ENCODE data around the gene TNC. TPM values are rescaled to one million over a fixed set of nuclear protein-coding genes. Genes with fewer than 3 reads are reported as not detected.
A peak's percentile ranks its signal among the peaks of the same experiment; 100 is the strongest.

TNC gene
- total and polyA plus RNA-seq, 8 donors, result 3.5 to 265 (median 80.1) TPM

DNA sequence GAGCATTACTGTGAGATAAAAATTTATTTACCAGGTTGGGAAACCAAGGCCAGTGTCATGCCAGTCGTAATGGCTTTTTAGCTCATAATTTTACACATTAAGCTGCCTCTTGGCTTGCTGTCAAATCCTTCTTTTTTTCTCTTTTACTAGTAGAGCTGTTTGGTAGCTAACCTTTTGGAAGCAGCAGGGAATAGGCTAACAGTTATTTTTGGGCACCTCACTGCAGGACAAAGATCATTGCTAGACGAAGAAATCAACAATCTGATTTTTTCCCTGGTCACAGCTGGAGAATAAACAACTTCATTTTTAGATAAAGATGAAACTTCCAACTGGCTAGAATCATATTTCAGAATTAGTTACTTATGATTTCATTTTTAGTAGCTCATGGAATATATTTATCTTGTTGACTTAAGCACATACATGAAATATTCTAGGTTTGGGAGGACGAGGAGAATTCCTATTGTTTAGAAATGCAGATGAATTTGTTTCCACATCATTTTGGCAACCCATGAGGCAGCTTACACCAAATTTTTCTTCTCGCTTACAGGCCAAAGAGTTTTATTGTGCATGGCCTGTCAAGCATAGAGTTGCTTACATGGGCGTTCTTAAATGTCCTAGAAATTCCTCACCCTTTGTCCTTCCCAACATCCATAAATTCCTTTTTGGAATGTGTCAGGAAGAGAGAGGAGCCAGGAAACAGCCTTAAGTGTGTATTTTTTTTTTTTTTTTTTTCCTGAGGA lies 19.6 kb downstream of the TNC start:
- no peaks in the 10 kb centered on the region for H3K9me3 ChIP-seq
- H3K27me3 ChIP-seq, result no peaks in the 10 kb centered on the region
- peak overlapping the region in 2 of 5 donors; percentile 39 to 53 for H3K27ac ChIP-seq
- H3K4me3 ChIP-seq, result no peak overlapping the region
- WGBS, 5 donors, result 33 to 43% (median 41%) methylated on average over 5 of the region's 5 CpGs
- no peaks in the 10 kb centered on the region for H3K36me3 ChIP-seq
- intact Hi-C loops (cut with DNase I; ENCODE audit: low total_unique reads), result no loop called here
- TF ChIP-seq POLR2AphosphoS5 (IDR thresholded peaks at IDR 0.05) (no peak), POLR2A (IDR thresholded peaks at IDR 0.05) (no peak), EP300 (IDR thresholded peaks at IDR 0.05) (no peak)
- TF ChIP-seq, protein P1, sequence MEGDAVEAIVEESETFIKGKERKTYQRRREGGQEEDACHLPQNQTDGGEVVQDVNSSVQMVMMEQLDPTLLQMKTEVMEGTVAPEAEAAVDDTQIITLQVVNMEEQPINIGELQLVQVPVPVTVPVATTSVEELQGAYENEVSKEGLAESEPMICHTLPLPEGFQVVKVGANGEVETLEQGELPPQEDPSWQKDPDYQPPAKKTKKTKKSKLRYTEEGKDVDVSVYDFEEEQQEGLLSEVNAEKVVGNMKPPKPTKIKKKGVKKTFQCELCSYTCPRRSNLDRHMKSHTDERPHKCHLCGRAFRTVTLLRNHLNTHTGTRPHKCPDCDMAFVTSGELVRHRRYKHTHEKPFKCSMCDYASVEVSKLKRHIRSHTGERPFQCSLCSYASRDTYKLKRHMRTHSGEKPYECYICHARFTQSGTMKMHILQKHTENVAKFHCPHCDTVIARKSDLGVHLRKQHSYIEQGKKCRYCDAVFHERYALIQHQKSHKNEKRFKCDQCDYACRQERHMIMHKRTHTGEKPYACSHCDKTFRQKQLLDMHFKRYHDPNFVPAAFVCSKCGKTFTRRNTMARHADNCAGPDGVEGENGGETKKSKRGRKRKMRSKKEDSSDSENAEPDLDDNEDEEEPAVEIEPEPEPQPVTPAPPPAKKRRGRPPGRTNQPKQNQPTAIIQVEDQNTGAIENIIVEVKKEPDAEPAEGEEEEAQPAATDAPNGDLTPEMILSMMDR (IDR thresholded peaks at IDR 0.05), result no peak
- DNase-seq, result peak in 1 of 2 donors; percentile 68
- H3K4me1 ChIP-seq, result peaks cover 0 to 31% (median 0%) of the 10 kb centered on the region in 4 donors

DNA sequence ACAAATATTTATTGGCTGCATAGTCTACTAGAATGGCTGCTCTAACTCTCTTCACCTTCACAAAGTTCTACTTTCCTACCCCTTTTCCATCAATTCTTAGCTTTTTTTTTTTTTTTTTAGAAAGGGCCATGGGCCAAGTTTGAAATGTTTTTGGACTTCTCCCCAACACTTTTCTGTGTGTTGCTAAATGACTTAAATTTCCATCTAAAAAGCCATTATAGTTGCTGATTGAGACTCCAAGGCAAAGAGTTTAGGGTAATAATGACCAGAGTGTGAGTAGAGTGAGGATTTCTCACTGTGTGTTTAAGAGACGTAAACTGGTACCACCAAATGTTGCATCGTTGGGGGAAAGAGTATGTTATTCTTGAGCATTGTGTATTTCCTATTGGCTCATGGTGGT lies 24.4 kb downstream of the TNC start:
- WGBS, 5 donors, result 83 to 95% (median 92%) methylated on average over 2 of the region's 2 CpGs
- H3K36me3 ChIP-seq, result peaks cover 0 to 15% (median 6%) of the 10 kb centered on the region in 4 donors
- no peak overlapping the region for H3K4me3 ChIP-seq
- TF ChIP-seq EP300 (IDR thresholded peaks at IDR 0.05) (no peak), POLR2AphosphoS5 (IDR thresholded peaks at IDR 0.05) (no peak), POLR2A (IDR thresholded peaks at IDR 0.05) (no peak)
- TF ChIP-seq, protein P1 (IDR thresholded peaks at IDR 0.05), result no peak
- peaks cover 0 to 11% (median 0%) of the 10 kb centered on the region in 4 donors for H3K4me1 ChIP-seq
- intact Hi-C loops (cut with DNase I; ENCODE audit: low total_unique reads), result no loop called here
- no peak overlapping the region for H3K27ac ChIP-seq
- DNase-seq, result no peak
- H3K9me3 ChIP-seq, result no peaks in the 10 kb centered on the region
- no peaks in the 10 kb centered on the region for H3K27me3 ChIP-seq

DNA sequence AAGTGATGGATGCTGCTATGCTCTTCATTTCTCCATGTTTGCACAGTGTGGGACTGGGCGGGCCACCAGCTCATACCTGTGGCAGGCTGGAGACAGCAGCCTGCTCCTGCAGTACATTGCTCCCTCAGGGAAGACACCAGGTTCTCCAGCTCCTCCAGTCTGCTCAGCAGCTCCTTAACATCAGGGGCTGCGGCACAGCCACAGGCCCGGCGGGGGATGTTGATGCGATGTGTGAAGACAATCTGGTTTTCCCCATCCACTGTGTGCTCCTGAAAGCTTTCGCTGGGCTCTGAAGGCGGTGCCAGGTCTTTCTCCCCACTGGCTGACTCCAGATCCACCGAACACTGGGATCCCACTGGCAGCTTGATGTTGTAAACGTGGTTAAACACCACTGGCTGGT lies 27.5 kb downstream of the TNC start:
- intact Hi-C loops (cut with DNase I; ENCODE audit: low total_unique reads), result no loop called here
- Histone ChIP-seq H3K27ac (no peak overlapping the region), H3K4me1 (peaks cover 0 to 5% (median 0%) of the 10 kb centered on the region in 4 donors), H3K27me3 (no peaks in the 10 kb centered on the region), H3K9me3 (no peaks in the 10 kb centered on the region), H3K4me3 (no peak overlapping the region), H3K36me3 (peaks cover 0 to 32% (median 15%) of the 10 kb centered on the region in 4 donors)
- TF ChIP-seq POLR2A (IDR thresholded peaks at IDR 0.05), result no peak
- TF ChIP-seq EP300 (IDR thresholded peaks at IDR 0.05), result no peak
- TF ChIP-seq POLR2AphosphoS5 (IDR thresholded peaks at IDR 0.05), result no peak
- TF ChIP-seq, protein P1 (IDR thresholded peaks at IDR 0.05), result no peak
- 82 to 98% (median 96%) methylated on average over 6 to 9 of the region's 9 CpGs for WGBS, 5 donors
- no peak for DNase-seq

DNA sequence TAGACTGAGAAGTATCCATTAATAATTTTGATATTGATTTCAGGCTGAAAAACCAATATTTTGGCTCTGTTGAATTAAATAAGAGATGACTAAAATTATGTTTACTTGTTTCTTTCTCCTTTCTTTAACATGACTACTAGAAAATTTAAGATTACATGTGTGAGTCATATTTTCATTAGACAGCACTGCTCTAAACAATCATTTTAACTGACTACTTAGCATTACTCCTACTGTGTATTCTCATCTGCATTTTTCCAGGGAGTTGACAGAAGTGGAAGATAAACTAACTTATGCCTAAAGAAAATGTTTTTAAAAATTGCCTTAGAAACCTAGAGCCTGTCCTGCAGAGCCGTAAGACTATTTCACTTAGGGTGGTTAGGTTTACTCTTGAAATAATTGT lies 29.1 kb downstream of the TNC start:
- no peak for TF ChIP-seq EP300 (IDR thresholded peaks at IDR 0.05)
- no peak for TF ChIP-seq POLR2AphosphoS5 (IDR thresholded peaks at IDR 0.05)
- TF ChIP-seq, protein P1 (IDR thresholded peaks at IDR 0.05), result no peak
- no peak for TF ChIP-seq POLR2A (IDR thresholded peaks at IDR 0.05)
- H3K4me3 ChIP-seq, result no peak overlapping the region
- peaks cover 0 to 5% (median 0%) of the 10 kb centered on the region in 4 donors for H3K4me1 ChIP-seq
- 83 to 96% (median 93%) methylated on average over 1 of the region's 1 CpG for WGBS, 5 donors
- no peaks in the 10 kb centered on the region for H3K9me3 ChIP-seq
- H3K27ac ChIP-seq, result no peak overlapping the region
- H3K27me3 ChIP-seq, result no peaks in the 10 kb centered on the region
- intact Hi-C loops (cut with DNase I; ENCODE audit: low total_unique reads), result no loop called here
- H3K36me3 ChIP-seq, result peaks cover 0 to 47% (median 19%) of the 10 kb centered on the region in 4 donors
- DNase-seq, result no peak

Measured in stomach (tissue), 9 donors.